ENCODE results near the gene PYDC1.
"Not testable (repeated sequence)": the region's sequence is repeated elsewhere in the genome, so short reads cannot be mapped to it uniquely, and the experiment has no call there.

The PYDC1 gene

DNA sequence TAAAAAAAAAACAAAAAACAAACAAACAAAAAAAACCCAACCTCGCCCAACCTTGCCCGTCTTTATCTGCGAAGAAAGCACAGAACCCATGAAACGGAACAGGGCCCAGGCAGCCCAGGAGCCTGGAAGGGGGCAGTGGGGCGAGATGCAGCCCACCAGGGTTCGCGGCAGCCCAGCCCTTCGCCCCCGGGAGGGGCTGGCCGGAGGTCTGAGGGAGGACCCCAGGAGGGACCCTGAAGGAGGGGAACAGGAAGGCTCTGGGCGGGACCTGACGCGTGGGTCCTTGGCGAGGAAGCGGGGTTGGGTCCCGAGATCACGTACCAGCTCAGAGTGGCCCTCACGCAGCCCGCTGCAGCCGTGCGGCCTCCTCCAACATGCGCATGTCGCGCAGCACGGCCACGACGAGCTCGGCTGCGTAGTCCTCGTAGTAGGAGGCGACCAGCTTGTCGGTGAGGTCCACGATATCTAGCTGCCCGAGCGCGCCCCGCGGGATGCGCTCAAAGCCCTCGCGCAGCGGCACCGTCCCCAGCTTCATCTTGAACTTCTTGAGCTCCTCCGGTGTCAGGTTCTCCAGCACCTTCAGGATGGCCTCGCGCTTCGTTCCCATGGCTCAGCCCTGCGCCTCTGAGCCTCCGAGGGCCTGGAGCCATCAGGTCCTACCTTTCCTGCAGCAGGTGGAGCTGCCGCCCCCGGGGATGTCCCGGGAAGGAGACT, at the start of gene PYDC1:
Gene PYDC1, minus strand, starts transcription at position 714 of the 714 bp plus-strand sequence. Its CDS starts 107 bp downstream, at position 607.
- no peak for DNase-seq (ENCODE audit: low read depth)

DNA sequence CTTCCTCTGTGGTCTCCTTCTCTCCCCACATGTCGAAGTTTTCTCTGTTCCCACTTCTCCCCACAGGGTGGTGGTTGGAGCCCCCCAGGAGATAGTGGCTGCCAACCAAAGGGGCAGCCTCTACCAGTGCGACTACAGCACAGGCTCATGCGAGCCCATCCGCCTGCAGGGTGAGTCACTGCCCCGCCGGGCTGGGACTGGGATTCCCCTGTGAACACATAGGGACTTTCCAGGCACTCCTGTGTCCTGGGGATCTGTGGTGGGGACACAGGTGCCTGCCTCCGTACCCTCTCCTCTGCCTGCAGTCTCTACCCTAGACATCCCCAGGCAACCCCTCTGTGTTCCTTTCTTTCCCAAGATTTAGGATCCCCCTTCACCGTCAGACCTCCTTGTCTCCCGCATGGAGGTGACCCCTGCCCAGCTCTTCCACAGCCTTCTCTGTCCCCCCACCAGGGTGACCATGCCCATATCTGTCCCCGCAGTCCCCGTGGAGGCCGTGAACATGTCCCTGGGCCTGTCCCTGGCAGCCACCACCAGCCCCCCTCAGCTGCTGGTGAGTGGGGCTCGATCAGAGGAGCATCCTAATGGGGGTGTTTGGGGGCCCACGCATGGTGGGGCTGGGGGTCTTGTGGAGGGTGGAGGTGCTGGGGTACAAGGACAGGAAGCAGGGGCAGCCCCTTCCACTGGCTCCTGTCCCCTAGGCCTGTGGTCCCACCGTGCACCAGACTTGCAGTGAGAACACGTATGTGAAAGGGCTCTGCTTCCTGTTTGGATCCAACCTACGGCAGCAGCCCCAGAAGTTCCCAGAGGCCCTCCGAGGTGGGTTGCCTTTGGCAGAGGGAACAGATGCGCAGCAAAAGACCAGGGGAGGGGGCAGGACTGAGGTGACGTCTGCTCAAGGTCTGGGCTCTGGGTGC, 48.7 kb upstream of the PYDC1 start:
- DNase-seq (ENCODE audit: low read depth) = peak; percentile 68

DNA sequence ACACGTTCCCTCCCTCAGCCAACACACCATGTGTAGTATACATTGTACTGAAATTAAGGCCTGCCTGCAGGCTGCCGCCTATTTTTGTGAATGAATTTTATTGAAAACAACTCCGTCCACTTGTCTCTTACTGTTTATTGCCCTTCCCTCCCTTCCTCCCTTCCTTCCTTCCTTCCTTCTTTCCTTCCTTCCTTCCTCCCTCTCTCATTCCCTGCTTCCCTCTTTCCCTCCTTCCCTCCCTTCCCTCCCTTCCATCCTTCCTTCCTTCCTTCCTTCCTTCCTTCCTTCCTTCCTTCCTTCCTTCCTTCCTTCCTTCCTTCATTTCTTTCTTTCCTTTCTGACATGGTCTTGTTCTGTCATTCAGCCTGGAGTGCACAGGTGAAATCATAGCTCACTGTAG, 45.1 kb upstream of the PYDC1 start:
- no peak for DNase-seq (ENCODE audit: low read depth)

GRCh38 chr16:31260136-31260931, 43.4 kb upstream of the PYDC1 start:
- no peak for DNase-seq (ENCODE audit: low read depth)

DNA sequence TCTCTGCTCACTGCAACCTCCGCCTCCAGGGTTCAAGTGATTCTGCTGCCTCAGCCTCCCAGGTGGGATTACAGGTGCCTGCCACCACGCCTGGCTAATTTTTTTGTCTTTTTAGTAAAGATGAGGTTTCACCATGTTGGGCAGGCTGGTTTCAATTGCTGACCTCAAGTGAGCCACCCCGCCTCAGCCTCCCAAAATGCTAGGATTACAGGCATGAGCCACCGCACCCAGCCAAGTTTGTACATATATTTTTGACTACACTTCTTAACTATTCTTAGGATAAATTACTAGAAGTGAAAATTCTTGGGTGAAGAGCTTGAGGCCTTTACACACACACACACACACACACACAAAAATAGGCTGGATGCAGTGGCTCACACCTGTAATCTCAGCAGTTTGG, 41.4 kb upstream of the PYDC1 start:
- DNase-seq (ENCODE audit: low read depth) = no peak

- DNase-seq (ENCODE audit: low read depth) = no peak
These were observed 39.5 kb upstream of the PYDC1 start for GRCh38 chr16:31256466-31256865.

DNA sequence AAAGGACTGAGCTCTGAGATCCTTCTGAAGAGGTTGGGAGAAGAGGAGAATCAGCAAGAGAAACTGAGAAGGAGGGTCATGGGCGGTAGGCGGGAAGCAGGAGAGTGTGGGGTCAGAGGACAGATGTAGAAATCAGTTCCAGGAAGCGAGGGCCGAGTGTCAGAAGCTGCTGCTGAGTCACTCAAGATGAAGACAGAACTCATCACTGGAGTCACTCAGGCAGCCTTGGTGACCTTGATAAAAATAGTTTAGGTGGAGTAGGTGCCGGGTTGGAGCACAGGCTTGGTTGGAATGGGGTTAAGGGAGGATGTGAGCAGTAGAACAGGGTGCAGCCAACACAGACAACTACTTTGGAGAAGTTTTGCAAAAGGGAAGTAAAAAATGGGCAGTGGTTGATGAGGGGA, 36.7 kb upstream of the PYDC1 start:
- DNase-seq (ENCODE audit: low read depth) = no peak

GRCh38 chr16:31251435-31251834, 34.5 kb upstream of the PYDC1 start:
- no peak for DNase-seq (ENCODE audit: low read depth)

DNA sequence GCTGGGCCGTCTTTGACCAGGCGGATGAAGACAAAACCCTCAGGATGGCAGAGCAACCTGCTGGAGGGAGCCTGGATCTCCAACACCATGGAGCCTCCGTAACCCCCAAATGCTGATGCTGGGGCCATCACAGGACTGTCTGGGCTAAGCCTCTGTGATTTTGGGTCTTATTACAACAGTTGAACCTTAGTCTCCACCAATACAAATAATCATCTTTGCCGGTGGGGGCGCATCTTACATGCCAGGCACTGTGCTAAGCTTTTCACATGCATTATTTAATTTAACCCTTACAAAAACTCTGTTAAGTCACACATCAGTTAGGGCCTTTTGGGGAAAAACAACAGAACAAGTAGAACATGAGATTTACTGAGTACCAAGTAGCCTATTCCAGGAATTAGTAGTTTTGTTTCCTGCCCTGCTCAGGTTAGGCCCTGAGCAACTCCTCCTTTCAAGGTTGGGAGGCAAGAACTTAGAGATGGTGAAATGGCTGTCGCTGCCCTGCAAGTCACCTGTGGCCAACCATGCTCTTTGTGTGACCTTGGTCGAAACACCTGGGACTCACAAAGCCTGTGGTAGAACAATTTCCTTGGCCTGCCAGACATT, 33.9 kb upstream of the PYDC1 start:
- DNase-seq (ENCODE audit: low read depth) = no peak

GRCh38 chr16:31248344-31248743, 31.4 kb upstream of the PYDC1 start:
- no peak for DNase-seq (ENCODE audit: low read depth)

DNA sequence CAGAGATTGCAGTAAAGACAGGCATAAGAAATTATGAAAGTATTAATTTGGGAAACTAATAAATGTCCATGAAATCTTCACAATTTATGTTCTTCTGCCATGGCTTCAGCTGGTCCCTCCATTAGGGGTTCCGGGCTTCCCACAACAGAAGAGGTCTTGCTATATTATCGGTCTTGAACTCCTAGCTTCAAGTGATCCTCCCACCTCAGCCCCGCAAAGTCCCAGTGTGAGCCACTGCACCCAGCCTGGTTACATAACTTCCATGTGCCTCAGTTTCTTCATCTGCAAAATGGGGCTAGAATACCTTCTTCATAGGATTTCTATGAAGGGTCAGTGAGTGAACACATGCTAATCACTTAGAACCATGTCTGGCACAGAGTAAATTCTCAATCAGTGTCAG, 29.4 kb upstream of the PYDC1 start:
- no peak for DNase-seq (ENCODE audit: low read depth)

GRCh38 chr16:31245598-31245997, 28.7 kb upstream of the PYDC1 start:
- DNase-seq (ENCODE audit: low read depth) = not testable (repeated sequence)

- DNase-seq (ENCODE audit: low read depth) = no peak
These were observed 27.1 kb upstream of the PYDC1 start for GRCh38 chr16:31243734-31244670.

DNA sequence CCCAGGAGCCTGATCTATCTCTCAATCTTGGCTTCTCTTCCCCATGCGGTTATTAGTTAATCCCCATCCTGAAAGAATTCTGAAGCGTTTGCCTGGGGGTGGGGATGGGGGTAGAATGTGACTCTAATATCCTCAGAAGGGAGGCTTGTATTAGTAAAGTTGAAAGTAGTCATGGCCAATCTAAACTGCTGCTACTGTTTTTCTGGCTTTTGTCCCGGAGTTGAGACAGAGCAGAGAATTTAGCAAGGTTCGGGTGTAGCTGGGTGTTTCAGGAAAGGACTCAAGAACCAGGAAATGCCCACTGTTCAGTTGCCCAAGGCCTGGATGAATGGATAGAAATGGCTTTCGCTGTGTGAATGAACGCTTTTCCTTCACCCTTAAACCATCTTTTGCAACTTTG, 25.3 kb upstream of the PYDC1 start:
- DNase-seq (ENCODE audit: low read depth) = no peak

GRCh38 chr16:31238041-31238440, 21.1 kb upstream of the PYDC1 start:
- DNase-seq (ENCODE audit: low read depth) = no peak

- DNase-seq (ENCODE audit: low read depth) = no peak
These were observed 12.6 kb upstream of the PYDC1 start for GRCh38 chr16:31229501-31229900.

- no peak for DNase-seq (ENCODE audit: low read depth)
These were observed 11.3 kb upstream of the PYDC1 start for GRCh38 chr16:31228206-31228605.

- DNase-seq (ENCODE audit: low read depth) = no peak
These were observed 8.3 kb upstream of the PYDC1 start for GRCh38 chr16:31225193-31225592.

DNA sequence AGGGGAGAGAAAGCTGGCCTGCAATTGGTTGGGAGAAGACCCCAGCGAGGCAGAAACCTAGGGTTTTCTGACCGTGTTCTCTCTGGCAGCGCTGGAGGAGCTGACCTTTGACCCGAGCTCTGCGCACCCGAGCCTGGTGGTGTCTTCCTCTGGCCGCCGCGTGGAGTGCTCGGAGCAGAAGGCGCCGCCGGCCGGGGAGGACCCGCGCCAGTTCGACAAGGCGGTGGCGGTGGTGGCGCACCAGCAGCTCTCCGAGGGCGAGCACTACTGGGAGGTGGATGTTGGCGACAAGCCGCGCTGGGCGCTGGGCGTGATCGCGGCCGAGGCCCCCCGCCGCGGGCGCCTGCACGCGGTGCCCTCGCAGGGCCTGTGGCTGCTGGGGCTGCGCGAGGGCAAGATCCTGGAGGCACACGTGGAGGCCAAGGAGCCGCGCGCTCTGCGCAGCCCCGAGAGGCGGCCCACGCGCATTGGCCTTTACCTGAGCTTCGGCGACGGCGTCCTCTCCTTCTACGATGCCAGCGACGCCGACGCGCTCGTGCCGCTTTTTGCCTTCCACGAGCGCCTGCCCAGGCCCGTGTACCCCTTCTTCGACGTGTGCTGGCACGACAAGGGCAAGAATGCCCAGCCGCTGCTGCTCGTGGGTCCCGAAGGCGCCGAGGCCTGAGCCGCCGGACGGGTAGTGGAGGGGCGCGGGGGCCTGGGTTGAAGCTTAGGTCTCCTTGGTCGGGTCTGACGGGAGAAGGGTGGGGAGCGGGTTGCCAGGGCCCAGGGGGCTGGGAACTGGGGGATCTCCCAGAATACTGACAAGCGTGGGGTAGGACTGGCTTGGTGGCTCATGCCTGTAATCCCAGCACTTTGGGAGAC, 7.4 kb upstream of the PYDC1 start:
- DNase-seq (ENCODE audit: low read depth) = no peak

- DNase-seq (ENCODE audit: low read depth) = no peak
These were observed 6.1 kb upstream of the PYDC1 start for GRCh38 chr16:31223044-31223443.

Measured in activated gamma-delta T cell treated with anti-CD3 and anti-CD28 coated beads, Interleukin-2, amount 50 U/mL, for 16 hours (primary cell).